K562 (cell line): ENCODE measurements around the gene RAI1. TPM values are rescaled to one million over a fixed set of nuclear protein-coding genes. Genes with fewer than 3 reads are reported as not detected.

ENCODE experiments used
- ASH1L ChIP-seq: fragments of 450-650 bp; IDR thresholded peaks from 2 replicates; pipeline ENCODE4 v1.6.1; 2018; ENCODE audit warnings: borderline replicate concordance, mild to moderate bottlenecking, low read depth; ENCODE audit not compliant: partially characterized antibody
- ETV1 ChIP-seq: fragments of 450-650 bp; conservative IDR thresholded peaks from 2 replicates; pipeline ENCODE4 v1.6.1; 2016; ENCODE audit warnings: missing genetic modification characterization, control low read depth, low read depth, missing compliant biosample characterization
- NR2C2 ChIP-seq, 2 experiments: fragments of 200-800 bp in 1 of 2; sonication (Bioruptor generic) in 1 of 2; sonication (generic) in 1 of 2; formaldehyde crosslinking in 1 of 2; IDR thresholded peaks; 2 replicates each; pipeline versions ENCODE4 v1.6.1 to v1.8.0; 2016 to 2022; ENCODE audit warnings: mild to moderate bottlenecking in 1 of 2, missing compliant biosample characterization in 1 of 2, missing genetic modification characterization in 1 of 2, missing genetic modification reagents in 1 of 2
- PPARD ChIP-seq: fragments of 250-450 bp; sonication (Bioruptor Pico); IDR thresholded peaks from 2 replicates; pipeline ENCODE4 v1.8.0; 2022; ENCODE audit warnings: inconsistent platforms, mild to moderate bottlenecking, moderate library complexity
- PRDM10 ChIP-seq: fragments of 450-650 bp; IDR thresholded peaks from 2 replicates; pipeline ENCODE4 v1.6.1; 2018; ENCODE audit not compliant: partially characterized antibody
- PURB ChIP-seq: sonication (generic); formaldehyde crosslinking; IDR thresholded peaks from 2 replicates; pipeline ENCODE4 v1.9.0; 2021; ENCODE audit warnings: low read depth, mild to moderate bottlenecking, missing genetic modification reagents
- RAD51 ChIP-seq: fragments of 450-650 bp; IDR thresholded peaks from 2 replicates; pipeline ENCODE4 v1.7.1; 2016; ENCODE audit warnings: low read depth, mild to moderate bottlenecking, borderline replicate concordance
- RBM39 ChIP-seq: fragments of 200-400 bp; formaldehyde crosslinking; optimal IDR thresholded peaks from 2 replicates; pipeline ENCODE3; 2018; ENCODE audit warnings: low read depth, low read length
- SMAD3 ChIP-seq: fragments of 450-650 bp; formaldehyde crosslinking; conservative IDR thresholded peaks from 2 replicates; pipeline ENCODE4 v1.4.0; 2020; ENCODE audit warnings: mild to moderate bottlenecking
- TAF7 ChIP-seq: fragments of 450-650 bp; IDR thresholded peaks from 2 replicates; pipeline ENCODE4 v1.6.1; 2016; ENCODE audit warnings: missing genetic modification characterization, missing compliant biosample characterization
- ZNF121 ChIP-seq: sonication (generic); formaldehyde crosslinking; conservative IDR thresholded peaks from 2 replicates; pipeline ENCODE4 v1.8.0; 2022; ENCODE audit warnings: missing genetic modification reagents
- ZNF717 ChIP-seq: fragments of 250-450 bp; sonication (Bioruptor Pico); IDR thresholded peaks from 2 replicates; pipeline ENCODE4 v1.5.0; 2021
- polyA plus RNA-seq, 8 experiments: library from polyadenylated mRNA; depleted of rRNA in 4 of 8; stranded (reverse) in 5 of 8; unstranded in 3 of 8; fragments of >200 nt; fragmentation: Nextera tagmentation in 2 of 8; fragmentation: Illumina TruSeq in 1 of 8; extraction: Ambion mirVana in 2 of 8; extraction: Trizol in 1 of 8; gene quantifications; 2 replicates each; pipeline versions ENCODE4 v1.2.1 to v1.2.3, GENCODE V29; 2011 to 2014; ENCODE audit warnings: inconsistent platforms in 1 of 8, missing spikeins in 1 of 8
- total RNA-seq, 7 experiments: library from RNA; depleted of rRNA in 6 of 7; stranded (reverse); fragments of >200 nt in 6 of 7; fragmentation: Illumina TruSeq in 2 of 7; extraction: Trizol in 2 of 7; gene quantifications; 2 replicates each; pipeline versions ENCODE4 v1.2.1 to v1.2.3, GENCODE V29; 2011 to 2021; ENCODE audit warnings: low replicate concordance in 1 of 7
- TF ChIP-seq, protein P1 (sequence below): sonication (generic); formaldehyde crosslinking; IDR thresholded peaks from 2 replicates; pipeline ENCODE4 v1.8.1; 2023; ENCODE audit warnings: missing genetic modification reagents, mild to moderate bottlenecking, borderline replicate concordance
- TF ChIP-seq, protein P2 (sequence below): fragments of 450-650 bp; IDR thresholded peaks from 2 replicates; pipeline ENCODE4 v1.6.1; 2017; ENCODE audit warnings: antibody characterized with exemption, mild to moderate bottlenecking

Gene RAI1
- total and polyA plus RNA-seq, 9 of the 15 experiments (the other 6 are each of a cell fraction or from before 2014, with no cell fraction given): 0.68 to 19.9 (median 5.5) TPM

DNA sequence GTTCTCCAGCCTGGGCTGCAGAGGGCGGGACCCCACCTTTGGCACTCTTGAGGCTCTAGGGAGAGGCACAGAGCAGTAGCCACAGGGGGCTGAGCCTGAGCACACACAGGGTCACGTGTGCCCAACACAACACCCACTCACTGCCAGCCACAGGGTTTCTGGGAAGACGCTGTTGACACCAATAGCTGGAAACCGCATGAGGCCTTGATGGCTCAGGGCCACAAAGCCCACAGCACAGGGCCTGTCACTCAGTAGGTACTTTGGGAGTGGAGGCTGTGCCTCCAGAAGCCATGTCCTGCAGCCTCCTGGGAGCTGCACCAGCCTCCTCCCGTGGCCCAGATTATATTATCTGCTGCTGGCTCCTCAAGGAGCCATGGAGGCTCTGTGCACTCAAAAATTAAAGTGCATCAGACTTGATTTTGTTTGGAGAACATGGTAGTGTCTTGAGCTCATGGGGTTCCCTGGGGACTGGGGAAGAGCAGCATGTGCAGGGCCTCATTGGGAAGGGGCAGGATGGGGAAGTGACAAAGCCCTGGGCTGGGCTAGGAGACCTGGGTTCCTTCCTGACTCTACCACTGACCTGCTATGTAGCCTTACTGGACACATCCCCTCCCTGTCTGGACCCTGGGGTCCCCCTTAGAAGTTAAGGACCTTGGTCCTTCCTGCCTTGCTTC lies 168.0 kb downstream of the RAI1 start (continued):
- TF ChIP-seq, protein P1, sequence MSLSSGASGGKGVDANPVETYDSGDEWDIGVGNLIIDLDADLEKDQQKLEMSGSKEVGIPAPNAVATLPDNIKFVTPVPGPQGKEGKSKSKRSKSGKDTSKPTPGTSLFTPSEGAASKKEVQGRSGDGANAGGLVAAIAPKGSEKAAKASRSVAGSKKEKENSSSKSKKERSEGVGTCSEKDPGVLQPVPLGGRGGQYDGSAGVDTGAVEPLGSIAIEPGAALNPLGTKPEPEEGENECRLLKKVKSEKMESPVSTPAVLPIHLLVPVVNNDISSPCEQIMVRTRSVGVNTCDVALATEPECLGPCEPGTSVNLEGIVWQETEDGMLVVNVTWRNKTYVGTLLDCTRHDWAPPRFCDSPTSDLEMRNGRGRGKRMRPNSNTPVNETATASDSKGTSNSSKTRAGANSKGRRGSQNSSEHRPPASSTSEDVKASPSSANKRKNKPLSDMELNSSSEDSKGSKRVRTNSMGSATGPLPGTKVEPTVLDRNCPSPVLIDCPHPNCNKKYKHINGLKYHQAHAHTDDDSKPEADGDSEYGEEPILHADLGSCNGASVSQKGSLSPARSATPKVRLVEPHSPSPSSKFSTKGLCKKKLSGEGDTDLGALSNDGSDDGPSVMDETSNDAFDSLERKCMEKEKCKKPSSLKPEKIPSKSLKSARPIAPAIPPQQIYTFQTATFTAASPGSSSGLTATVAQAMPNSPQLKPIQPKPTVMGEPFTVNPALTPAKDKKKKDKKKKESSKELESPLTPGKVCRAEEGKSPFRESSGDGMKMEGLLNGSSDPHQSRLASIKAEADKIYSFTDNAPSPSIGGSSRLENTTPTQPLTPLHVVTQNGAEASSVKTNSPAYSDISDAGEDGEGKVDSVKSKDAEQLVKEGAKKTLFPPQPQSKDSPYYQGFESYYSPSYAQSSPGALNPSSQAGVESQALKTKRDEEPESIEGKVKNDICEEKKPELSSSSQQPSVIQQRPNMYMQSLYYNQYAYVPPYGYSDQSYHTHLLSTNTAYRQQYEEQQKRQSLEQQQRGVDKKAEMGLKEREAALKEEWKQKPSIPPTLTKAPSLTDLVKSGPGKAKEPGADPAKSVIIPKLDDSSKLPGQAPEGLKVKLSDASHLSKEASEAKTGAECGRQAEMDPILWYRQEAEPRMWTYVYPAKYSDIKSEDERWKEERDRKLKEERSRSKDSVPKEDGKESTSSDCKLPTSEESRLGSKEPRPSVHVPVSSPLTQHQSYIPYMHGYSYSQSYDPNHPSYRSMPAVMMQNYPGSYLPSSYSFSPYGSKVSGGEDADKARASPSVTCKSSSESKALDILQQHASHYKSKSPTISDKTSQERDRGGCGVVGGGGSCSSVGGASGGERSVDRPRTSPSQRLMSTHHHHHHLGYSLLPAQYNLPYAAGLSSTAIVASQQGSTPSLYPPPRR (CRISPR knock-in tag): no peak
- TF ChIP-seq NR2C2 (CRISPR knock-in tag; IDR thresholded peaks at IDR 0.05): no peak
- TF ChIP-seq NR2C2 (tag; IDR thresholded peaks at IDR 0.05): peak; percentile 47; the same call in 1 of the 2 replicates
- no peak for TF ChIP-seq PRDM10
- TF ChIP-seq PPARD (CRISPR knock-in tag): no peak
- no peak for TF ChIP-seq ASH1L
- TF ChIP-seq TAF7: no peak
- TF ChIP-seq PURB (CRISPR knock-in tag): no peak
- TF ChIP-seq RBM39: no peak
- TF ChIP-seq, protein P2, sequence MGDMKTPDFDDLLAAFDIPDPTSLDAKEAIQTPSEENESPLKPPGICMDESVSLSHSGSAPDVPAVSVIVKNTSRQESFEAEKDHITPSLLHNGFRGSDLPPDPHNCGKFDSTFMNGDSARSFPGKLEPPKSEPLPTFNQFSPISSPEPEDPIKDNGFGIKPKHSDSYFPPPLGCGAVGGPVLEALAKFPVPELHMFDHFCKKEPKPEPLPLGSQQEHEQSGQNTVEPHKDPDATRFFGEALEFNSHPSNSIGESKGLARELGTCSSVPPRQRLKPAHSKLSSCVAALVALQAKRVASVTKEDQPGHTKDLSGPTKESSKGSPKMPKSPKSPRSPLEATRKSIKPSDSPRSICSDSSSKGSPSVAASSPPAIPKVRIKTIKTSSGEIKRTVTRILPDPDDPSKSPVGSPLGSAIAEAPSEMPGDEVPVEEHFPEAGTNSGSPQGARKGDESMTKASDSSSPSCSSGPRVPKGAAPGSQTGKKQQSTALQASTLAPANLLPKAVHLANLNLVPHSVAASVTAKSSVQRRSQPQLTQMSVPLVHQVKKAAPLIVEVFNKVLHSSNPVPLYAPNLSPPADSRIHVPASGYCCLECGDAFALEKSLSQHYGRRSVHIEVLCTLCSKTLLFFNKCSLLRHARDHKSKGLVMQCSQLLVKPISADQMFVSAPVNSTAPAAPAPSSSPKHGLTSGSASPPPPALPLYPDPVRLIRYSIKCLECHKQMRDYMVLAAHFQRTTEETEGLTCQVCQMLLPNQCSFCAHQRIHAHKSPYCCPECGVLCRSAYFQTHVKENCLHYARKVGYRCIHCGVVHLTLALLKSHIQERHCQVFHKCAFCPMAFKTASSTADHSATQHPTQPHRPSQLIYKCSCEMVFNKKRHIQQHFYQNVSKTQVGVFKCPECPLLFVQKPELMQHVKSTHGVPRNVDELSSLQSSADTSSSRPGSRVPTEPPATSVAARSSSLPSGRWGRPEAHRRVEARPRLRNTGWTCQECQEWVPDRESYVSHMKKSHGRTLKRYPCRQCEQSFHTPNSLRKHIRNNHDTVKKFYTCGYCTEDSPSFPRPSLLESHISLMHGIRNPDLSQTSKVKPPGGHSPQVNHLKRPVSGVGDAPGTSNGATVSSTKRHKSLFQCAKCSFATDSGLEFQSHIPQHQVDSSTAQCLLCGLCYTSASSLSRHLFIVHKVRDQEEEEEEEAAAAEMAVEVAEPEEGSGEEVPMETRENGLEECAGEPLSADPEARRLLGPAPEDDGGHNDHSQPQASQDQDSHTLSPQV: peak; percentile 14; the same call in 1 of the 2 replicates
- no peak for TF ChIP-seq ZNF717
- peak; percentile 56; the same call in 1 of the 2 replicates for TF ChIP-seq RAD51
- TF ChIP-seq ETV1 (tag): no peak
- TF ChIP-seq SMAD3: no peak
- no peak for TF ChIP-seq ZNF121 (CRISPR knock-in tag)
